Stimulated activated CD4-positive, alpha-beta T cell treated with anti-CD3 and anti-CD28 coated beads, Interleukin-2, amount 100 ng/mL, for 24 hours (primary cell): Measurements from ENCODE around the gene MMRN2.
A peak's percentile ranks its signal among the peaks of the same experiment; 100 is the strongest.

Experiments used
- DNase-seq, 2 donors: peaks; one replicate each; pipeline ENCODE4 v3.0.0-alpha.2; 2020

The MMRN2 gene

DNA sequence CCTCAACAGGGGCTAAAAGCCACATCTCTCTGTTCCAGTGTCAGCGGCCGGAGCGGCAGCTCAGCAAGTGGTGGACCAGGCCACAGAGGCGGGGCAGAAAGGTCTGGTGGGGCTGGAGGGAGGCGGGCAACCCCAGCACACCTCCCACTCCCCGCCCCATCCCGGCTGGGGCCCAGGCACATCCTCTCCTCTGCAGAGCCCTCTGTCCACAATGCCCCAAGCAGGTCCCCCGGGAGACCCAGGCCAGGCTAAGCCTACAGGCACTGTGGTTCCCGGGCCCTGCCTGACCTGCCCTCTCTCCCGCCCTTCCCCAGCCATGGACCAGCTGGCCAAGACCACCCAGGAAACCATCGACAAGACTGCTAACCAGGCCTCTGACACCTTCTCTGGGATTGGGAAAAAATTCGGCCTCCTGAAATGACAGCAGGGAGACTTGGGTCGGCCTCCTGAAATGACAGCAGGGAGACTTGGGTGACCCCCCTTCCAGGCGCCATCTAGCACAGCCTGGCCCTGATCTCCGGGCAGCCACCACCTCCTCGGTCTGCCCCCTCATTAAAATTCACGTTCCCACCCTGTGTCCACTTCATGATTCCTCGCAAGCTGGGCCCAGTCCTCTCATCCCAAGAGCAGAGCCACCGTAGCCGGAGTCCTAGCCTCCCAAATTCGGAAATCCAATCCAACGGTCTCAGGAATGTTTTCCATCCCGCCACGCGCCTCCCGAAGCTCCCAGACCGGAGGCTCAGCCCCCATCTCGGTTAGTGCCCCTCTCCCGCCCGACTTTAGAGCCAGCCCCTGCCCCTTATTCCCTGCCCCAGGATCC lies 13.0 kb upstream of the MMRN2 start:
- no peak for DNase-seq

DNA sequence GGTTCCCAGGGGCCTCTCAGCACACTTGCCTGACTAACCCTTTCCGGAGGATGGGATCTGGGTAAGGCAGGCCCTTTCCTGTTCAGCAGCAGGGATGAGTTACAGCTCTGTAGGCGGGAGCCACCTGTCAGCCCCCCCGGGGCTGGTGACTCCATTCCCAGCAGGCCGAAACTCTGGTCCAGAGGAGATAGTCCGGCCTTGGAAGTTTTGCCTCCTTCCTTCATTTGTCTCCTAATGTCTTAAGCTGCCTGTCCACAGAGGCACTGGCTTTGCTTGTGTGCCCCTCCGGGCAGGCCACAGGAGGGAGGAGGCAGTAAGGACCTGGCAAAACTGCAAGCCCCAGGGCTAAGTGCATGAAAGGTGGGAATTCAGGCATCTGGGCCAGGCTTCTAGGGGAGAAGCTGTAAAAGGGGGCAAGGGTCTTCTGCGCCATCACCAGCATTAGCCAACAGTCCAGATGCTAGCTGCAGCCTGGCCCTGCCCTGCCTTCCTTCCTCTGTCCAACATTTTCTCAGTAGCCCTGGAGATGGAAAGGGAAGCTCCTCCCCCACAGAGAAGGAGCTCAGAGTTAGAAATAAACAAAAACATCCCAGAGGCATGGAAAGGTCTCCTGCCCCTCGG lies 12.1 kb upstream of the MMRN2 start:
- DNase-seq = peak in 1 of 2 donors; percentile 16

DNA sequence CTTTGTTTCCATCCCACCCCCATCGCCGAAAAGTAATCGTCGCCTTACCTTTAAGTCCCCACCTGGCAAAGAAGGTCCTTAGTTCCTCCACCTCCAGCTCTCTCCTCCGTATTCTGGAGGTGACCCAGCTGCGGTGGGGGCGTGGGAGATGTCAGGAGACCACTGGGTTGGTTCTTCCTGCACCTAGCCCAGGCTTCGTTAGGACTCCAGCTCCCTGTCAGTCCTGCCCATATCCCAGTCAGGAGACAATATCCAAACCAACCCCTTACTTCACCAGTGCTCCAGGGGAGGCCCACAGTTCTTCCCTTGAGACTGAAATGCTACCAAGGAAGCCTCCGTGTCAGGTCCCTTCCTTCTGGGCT lies 11.6 kb upstream of the MMRN2 start:
- peak in 1 of 2 donors; percentile 17 for DNase-seq

DNA sequence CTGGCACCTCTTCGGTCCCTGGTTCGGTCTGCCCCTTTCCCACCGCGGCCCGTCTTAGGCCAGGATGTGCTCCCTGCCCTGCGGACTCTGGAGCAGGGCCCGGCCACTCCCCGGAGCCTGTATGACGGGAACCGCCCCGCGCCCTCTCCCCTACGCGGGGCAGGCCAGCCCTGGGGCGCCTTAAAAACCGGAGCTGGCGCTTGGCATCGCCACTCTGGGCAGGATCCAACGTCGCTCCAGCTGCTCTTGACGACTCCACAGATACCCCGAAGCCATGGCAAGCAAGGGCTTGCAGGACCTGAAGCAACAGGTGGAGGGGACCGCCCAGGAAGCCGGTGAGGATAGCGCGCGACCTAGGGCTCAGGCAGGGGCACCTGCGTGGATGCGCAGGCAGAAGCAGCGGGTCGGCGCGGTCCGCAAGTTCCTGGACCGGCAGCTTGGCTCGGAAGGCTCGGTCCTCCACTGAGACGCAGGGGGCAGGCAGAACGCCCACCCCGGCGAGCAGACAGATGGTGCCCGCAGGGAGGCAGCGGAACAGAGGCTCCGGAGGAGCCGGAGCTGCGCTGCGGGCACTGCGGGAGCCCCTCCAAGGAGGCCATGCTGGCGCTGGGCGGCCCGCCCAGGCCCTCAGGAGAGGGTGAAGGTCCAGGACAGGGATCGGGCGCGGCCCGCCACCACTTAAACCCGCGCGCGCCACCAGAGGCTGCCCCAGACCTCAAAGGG lies 11.0 kb upstream of the MMRN2 start, which contains the start of gene ADIRF:
TSS of gene ADIRF (plus strand) at position 212 of the 723 bp plus-strand sequence. CDS start at position 275, 63 bp downstream.
- DNase-seq = peak in 1 of 2 donors; percentile 21

DNA sequence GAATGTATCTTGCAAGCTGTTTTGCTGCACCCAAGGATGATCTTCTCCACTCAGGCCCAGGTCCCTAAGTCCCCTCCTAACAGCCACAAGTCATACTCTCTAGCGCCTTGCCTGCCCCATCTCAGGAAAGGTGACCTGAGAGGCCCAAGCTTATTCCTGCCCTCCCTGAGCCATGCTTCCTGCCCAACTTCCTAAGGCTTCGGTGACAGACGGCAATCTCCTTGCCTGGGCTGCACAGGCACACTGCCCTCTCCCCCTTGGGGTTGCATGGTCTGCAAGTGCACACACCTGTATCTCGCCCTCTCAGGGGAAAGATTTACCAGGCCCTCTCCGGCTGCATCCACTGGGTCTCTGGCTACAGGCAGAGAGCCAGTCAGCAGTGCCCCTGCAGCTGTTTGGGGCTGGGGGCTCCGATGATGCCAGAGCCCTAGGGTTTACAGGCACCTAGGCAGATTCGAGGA lies 10.1 kb upstream of the MMRN2 start:
- peak in 1 of 2 donors; percentile 15 for DNase-seq

DNA sequence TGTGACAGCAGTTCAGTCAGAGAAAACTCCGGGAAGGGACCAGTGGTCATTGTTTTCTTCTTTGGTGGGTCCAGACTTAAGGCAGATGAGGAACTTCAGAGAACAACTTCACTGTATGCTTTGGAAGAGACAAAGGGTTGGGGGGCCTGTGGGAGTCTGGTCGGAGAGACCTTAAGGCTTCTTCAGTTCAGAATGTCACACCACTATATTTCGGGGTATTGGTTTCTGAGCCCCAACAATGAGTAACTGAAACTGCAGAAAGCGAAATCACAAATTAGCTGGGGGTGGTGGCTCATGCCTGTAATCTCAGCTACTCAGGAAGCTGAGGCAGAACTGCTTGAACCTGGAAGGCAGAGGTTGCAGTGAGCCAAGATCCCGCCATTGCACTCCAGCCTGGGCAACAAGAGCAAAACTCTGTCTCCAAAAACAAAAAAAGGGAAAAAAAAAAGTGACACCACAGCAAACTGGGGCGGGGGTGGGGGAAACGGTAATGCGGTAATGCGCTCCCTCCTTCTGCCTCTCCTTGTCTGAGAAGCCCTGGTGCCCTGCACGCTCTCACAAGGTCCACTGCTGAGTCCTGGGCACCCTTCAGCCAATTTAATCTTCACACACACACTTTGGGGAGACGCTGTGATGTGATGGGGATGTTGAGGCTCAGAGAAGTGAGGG lies 8.7 kb upstream of the MMRN2 start:
- DNase-seq = peak; percentile 23 to 24

DNA sequence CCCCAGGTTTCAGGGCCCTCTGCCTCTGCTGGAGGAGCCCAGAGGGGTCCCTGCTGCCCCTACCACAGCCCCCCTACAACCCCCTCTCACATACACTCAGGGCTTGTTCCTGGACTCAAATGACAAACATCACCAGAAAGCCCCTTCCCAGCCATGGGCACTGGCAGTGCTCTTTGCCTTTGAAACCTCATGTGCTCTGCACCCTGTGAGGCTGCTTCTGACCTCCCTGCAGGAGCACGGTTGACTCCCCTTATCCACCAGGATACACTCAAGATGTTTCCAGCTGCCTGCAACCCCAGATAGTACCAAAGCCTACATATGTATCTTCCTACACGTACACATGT lies 7.4 kb upstream of the MMRN2 start:
- DNase-seq = peak in 1 of 2 donors; percentile 14

DNA sequence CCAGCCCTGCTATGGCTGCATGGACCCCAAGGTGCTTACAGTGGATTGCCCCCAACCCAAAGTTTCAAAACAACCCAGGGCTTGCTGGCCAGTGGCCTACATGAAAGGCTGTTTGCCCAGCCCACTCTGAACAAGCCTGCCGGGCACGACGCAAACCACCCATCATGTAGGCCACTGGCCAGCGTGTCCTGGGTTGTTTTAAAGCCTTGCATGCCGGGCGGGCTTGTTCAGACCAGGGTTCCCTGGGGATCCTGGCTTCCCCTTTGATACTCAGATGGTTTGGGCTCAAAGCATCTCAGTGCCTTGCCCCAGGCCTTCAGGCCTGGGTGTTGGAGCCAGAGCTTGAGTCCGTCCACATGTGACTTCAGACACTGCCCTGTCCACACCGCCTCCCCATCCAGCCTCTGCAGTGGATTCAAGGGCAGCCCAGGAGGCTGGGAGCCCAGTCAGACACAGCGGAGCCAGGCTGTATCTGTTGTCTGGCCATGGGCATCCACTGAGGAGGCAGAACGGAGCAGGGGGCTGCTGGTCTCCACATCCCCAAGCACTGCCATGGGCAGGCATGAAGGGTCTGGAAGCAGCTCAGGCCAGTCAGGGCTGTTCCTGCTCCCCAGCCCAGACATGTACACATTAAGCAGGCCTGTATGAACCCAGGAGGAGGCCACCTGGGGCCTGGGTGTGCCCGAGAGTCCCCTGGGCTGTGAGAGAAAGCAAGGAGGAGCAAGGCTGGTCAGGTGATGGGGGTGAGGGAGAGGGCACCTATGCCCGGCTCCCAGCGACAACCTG lies 6.8 kb upstream of the MMRN2 start:
- no peak for DNase-seq

DNA sequence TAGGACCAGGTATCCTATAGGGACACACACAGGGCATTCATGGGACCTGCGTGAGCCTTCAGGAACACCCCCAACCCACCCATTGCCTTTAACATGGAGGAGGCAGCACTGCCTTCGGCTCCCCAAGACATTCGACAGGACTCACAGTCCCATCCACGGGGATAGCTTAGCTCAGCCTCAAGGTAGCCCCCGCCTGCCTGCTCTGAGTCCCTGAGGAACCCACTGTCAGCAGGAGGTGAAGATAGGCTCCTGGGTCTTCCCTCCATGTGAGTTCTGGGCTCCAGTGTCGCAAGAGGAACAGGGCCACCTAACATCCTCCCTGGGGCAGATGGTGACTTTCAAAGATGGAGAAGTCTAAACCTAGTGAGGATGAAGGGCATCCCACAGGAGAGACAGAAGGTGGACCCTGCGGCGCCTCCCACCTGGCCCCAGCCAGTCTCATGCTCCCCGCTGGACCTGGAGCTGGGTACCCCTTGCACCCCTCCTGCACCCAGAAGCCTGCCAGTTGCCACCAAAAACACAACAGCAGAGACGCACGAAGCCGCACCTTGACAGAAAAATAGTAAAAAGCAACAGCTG lies 6.0 kb upstream of the MMRN2 start:
- DNase-seq = no peak

DNA sequence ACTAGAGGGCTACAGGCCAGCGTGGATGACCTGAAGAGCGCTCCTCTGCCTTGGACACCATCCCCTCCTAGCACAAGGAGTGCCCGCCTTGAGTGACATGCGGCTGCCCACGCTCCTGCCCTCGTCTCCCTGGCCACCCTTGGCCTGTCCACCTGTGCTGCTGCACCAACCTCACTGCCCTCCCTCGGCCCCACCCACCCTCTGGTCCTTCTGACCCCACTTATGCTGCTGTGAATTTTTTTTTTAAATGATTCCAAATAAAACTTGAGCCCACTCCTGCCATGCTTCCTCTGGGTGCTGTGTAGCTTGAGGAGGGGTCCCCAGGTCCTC lies 5.5 kb upstream of the MMRN2 start:
- DNase-seq = no peak

DNA sequence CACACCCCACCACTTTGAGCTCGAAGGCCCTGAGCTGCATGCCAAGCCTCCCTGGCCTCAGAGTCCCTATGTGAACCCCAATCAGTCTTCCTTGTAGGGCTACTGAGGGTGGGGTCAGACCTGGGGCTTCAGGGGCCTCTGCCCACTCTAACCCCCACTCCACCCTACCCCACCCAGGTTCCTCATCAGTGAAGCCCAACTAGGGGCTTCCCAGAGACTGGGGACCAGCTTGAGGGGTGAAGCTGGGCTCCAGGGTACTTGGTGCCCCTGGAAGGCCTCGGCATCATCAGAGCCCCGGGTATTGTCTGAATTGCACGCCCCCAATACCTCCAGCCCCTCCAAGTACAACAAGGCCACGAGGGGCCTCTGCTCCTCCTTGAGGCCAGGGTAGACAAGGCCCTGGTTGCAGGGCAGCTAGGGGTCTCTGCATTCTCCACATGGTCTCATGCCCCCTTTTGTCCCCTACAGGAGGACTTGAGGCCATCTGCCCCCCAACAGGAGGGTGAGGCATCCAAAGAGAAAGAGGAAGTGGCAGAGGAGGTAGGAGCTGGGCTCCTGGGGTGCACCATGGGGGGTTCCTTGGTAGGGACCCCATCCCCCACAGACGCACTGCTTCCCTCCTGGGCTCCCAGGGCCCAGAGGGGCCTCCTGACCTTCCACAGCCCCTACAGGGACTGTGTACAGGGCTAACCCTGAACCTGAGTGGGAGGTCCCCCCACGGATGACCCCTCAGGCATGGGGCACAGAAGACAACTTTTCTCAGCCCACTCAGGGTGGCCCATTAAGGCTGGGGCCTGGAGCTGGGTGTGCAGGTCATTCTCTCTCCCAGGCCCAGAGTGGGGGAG lies 4.9 kb upstream of the MMRN2 start:
- DNase-seq = no peak

DNA sequence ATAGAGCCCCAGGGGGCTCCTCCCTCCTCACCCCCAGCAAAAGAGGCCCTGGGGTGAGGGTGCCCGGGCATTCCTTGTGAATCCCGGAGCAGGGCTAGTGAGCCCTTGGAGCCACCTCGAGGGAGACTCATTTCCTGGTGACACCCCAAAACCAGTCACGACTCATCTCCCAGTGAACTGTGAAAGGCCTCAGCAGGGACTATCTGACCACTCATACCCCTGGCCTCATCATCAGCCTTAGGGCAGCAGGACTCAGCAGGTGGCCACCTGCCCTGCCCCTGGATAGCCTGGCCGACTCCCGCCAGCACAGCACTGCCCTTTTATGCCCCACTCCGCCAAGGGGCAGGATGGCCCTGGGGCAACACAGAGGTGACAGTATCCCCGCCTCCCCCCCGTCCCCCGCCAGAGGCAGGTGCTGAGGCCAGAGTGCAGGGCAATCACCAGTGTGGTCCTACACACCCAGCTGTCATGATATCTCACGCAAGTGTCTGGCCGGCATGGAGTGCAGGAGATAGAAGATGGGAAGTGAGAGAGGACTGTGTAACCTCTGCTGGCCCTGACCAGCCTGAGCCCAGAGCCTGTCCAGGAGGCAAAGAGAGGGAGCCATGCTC lies 4.2 kb upstream of the MMRN2 start:
- DNase-seq = no peak

DNA sequence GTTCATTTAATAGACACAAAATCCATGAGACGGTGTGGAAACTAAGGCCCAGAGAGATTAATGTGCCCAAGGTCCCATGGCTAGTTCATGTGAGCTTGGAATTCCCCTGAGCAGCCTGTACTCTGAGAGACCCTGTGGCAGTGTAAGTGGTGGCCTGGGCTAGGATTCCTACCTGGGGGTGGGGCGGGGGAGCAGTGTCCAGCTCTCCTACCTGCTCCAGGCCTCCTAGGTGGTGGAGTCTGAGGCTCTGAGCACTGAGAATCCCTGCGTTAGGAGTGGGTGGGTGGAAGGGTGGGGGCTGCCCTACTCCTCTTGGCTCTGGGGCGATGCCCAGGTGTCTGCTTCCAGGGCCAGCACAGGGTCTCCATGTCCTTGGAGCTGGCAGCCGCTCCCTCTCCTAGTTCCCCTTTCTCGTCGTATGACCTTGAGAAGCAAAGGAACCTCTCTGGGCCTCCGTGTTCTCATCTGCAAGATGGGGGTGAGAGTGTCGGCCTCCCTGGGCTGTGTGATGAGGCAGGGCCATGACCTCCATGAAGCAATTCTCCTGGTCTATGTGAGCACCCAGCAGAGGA lies 3.5 kb upstream of the MMRN2 start:
- DNase-seq = no peak

DNA sequence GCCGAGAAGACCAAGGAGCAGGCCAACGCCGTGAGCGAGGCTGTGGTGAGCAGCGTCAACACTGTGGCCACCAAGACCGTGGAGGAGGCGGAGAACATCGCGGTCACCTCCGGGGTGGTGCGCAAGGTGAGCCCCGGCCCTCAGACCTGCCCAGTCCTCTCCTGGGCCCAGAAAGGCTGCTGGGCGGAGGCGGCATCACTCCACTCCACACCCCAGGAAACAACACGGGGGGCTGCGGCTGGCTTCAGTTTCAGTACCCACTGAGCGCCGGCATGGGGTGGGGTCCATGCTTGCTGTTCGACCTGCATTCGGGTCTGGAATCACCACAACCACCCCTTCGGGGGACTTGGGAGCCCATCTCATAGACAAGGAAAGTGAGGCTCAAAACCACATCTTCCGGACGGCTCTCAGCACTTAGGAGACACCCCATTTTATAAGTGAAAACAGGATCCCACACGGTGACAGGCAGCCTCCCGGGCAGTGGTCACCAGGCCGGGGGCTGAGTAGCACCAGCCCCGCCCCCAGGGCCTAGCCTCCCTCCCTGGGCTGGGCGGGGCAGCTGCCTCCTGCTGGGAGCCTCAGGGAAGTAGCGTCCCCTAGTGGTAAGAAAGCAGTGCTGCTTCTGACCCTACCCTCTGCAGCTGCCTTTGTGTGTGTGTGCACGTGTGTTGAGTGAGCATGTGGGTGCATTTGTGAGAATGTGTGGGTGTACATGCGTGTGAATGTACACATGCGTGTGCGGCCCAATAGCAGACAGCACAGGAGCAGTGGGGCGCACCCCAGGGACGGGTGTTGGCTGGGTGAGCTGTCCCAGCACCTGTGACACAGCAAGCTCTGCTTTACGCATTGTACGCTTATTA lies 2.8 kb upstream of the MMRN2 start:
- peak in 1 of 2 donors; percentile 44 for DNase-seq

DNA sequence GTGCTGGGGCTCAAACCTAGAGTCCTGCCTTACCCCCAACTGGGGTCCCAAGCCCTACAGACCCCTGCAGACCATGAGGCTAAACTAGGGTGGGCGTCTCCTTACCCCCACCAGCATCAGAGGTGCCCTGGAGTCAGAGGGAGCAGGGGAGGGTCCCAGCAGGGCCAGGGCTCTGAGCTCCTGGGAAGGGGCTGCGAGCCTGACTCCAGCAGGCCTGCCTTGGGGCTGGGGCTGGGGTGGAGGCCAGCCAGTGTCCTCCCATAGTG lies 2.3 kb upstream of the MMRN2 start:
- DNase-seq = no peak

DNA sequence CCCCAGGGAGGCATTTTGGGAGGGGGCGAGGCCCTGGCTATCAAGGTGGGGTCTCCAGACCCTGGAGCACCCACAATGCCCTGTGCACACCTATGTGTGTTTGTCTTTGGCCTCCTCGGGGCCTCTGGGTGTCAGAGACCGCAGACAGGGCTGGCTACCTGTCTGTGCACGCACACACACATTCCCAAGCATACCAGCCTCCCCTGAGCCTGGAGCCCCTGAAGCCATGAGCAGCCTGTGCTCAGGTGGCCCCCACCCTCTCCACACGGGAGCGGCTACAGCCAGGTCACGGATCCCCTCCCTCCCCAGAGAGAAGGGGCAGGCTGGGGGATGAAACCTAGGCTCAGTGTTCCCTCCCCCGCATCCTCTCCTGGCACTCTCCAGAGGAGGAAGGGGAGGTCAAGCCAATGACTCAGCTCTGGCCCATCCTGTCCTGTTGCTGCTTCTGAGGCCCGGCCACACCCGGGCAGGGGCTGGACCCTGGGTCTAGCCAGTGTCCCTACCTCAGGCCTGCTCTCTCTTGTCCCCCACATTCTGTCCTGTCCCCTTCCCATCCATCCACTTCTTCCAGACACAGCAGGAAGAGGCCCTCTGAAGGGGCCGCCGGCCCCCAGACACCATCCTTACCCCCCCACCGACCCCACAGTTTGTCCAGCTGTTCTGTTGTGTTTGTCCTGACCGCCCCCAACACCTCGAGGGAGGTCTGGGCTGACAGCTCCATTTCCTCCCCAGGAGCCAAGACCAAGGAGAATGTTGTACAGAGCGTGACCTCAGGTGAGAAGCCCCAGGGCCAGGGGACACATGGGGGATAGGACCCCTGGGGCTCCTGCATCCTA lies 1.7 kb upstream of the MMRN2 start:
- DNase-seq = no peak

DNA sequence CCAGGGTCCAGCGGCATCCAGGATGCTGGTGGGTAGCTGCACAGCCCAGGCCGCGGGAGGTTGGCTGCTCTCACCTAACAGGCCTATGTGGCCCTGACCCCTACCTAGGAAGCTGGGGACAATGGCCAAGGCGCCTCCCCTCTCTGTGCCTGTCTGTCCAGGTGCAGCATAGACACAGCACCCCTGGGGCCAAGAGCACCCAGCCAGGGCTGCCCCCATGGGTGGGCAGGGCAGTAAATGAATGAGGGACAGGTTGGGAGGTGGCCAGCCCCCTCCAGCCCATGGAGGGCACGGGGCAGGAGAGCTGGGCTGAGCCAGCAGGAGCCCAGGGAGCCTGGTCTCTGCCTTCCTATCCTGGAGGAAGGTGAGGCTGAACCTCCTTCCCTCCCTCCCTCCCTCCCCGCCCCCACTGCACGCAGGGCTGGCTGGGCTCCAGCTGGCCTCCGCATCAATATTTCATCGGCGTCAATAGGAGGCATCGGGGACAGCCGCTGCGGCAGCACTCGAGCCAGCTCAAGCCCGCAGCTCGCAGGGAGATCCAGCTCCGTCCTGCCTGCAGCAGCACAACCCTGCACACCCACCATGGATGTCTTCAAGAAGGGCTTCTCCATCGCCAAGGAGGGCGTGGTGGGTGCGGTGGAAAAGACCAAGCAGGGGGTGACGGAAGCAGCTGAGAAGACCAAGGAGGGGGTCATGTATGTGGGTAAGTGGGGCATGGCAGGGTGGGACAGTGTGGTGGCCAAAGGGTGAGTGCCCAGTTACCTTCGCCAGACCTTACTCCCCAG lies 893 bp upstream of the MMRN2 start, which contains the start of gene SNCG:
TSS of gene SNCG (plus strand) at position 484 of the 785 bp plus-strand sequence. CDS start at position 583, 99 bp downstream.
- DNase-seq = no peak
